SKM-1 (cell line): Measurements from ENCODE around the gene UBTF.

Experiments used
- DNase-seq: peaks from one replicate; lab custom pipeline; 2025; ENCODE audit not compliant: unreplicated experiment; lab: John Stamatoyannopoulos, UW

The UBTF gene

DNA sequence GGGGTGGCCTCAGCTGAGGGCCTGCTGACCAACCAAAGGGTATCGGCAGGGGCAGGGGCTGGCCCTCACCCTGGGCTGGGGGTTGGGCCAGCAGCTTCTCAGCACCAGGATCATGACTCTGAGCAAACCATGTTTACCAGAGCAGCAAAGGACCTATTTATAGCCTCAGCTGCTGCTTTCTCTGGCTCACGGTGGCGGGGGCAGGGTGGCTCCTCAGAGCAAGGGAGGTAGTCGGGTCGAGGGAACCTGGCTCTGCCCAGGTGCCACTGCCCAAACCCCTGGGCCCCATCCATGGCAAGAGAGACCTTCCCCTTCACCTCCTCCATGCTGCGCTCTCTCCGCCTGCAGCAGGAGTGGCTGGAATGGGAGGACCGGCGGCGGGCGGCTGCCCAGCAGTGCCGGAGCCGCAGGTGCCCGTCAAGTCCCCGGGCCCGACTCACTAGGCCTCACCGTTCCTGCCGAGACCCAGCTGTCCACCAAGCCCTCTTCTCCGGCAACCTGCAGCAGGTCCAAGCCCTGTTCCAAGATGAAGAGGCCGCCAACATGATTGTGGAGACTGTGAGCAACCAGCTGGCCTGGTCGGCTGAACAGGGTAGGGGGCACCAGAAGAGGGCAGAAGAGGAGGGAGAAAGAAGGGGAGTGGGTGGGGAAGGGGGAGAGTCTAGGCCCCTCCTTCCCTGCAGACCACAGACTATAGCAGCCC lies 48.8 kb downstream of the UBTF start, which contains the start of gene ASB16:
Gene ASB16 (plus strand): TSS at position 206 of the 703 bp plus-strand sequence. CDS start 86 bp downstream, at position 292.
- DNase-seq = no peak

GRCh38 chr17:44170135-44170498 lies 49.4 kb downstream of the UBTF start:
- DNase-seq = no peak

DNA sequence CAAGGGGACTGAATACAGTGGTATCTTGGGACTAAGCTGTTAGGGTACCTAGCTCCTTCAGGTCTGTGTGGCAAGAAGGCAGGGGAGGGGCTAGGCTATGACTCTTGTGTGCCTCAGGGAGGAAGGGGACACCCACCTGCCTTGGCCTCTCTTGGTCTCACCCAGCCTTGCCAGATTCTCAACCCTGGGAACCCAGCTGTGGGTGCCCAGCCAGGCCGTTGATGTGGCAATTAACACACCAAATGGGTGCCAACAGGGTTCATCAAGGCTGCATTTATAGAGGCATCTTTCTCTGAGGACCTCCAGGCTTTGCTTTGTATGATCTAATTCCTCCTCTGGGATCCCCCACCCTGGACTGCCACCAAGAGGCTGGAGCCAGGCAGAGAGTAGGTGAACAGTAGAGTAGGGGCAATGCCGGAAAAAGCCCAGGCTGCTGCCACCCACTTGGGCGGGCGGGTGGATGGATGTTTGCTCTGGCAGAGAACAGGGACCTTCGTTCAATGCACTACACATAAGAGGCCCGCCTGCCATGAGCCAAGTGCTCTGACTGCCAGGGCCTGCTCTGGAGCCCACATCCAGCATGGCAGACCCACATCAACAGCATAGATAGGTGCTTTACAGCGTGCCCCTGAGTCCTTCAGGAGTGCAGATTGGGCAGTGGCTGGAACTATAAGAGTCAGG lies 52.2 kb downstream of the UBTF start:
- no peak for DNase-seq

- DNase-seq = no peak
These were observed 55.0 kb downstream of the UBTF start for GRCh38 chr17:44164476-44164875.

- DNase-seq = no peak
These were observed 59.8 kb downstream of the UBTF start for GRCh38 chr17:44159519-44160210.

DNA sequence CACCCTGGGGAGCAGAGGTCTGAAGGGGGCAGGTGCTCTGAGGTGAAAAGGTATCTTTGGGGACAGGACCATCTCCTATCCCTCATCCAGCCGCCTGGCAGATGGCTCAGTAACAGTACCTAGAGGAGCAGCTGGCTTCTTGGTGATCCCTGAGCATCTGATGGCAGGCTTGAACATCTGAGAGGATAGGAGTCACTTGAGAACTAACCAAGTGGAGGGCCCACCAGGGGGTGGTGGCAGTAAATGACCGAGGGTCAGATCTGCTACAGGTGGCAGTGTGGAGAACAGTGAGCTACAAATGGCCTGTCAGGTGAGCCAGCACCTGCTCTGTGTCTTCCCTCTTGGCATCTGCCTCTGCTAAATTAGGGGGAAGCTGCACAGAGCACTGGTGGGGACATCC lies 64.0 kb downstream of the UBTF start:
- DNase-seq = no peak
